MG63 (cell line): ENCODE data around the gene NUBPL. TPM values are rescaled to one million over a fixed set of nuclear protein-coding genes. Genes with fewer than 3 reads are reported as not detected.

Source experiments
- DNase-seq: peaks from one replicate; pipeline ENCODE4 v3.0.0-alpha.2; 2020
- H3K27me3 ChIP-seq: fragments of 250-450 bp; sonication (Bioruptor Pico); 2 replicates; pipeline ENCODE4 v1.5.1; 2020; ENCODE audit warnings: mild to moderate bottlenecking, moderate library complexity
- H3K36me3 ChIP-seq: fragments of 250-450 bp; sonication (Bioruptor Pico); 2 replicates; pipeline ENCODE4 v1.5.1; 2020; ENCODE audit warnings: mild to moderate bottlenecking, moderate library complexity
- H3K4me3 ChIP-seq: fragments of 250-450 bp; sonication (Bioruptor Pico); 2 replicates; pipeline ENCODE4 v1.5.1; 2020; ENCODE audit warnings: mild to moderate bottlenecking, moderate library complexity
- H3K9me3 ChIP-seq: fragments of 250-450 bp; sonication (Bioruptor Pico); 2 replicates; pipeline ENCODE4 v1.5.1; 2020; ENCODE audit warnings: mild to moderate bottlenecking, moderate library complexity
- total RNA-seq: library from RNA; depleted of rRNA; stranded (reverse); fragments of >200 nt; shearing (Covaris generic); gene quantifications from 2 replicates; pipeline ENCODE4 v1.2.3, GENCODE V29; 2014; ENCODE audit warnings: low replicate concordance; rRNA removed

The NUBPL gene
- total RNA-seq, 1 experiment from 2014 or later: 20.6 TPM

- no peak overlapping the region for H3K4me3 ChIP-seq
- H3K9me3 ChIP-seq: no peaks in the 10 kb centered on the region
- no peak for DNase-seq
- H3K27me3 ChIP-seq: no peaks in the 10 kb centered on the region
- H3K36me3 ChIP-seq: no peaks in the 10 kb centered on the region
These were observed 333.1 kb downstream of the NUBPL start for GRCh38 chr14:31894351-31894750.

GRCh38 chr14:31895206-31895605 lies 334.0 kb downstream of the NUBPL start:
- Histone ChIP-seq H3K36me3 (no peaks in the 10 kb centered on the region), H3K9me3 (no peaks in the 10 kb centered on the region), H3K4me3 (no peak overlapping the region), H3K27me3 (no peaks in the 10 kb centered on the region)
- DNase-seq: no peak

- DNase-seq: no peak
- H3K27me3 ChIP-seq: no peaks in the 10 kb centered on the region
- H3K4me3 ChIP-seq: no peak overlapping the region
- H3K9me3 ChIP-seq: no peaks in the 10 kb centered on the region
- H3K36me3 ChIP-seq: no peaks in the 10 kb centered on the region
These were observed 334.4 kb downstream of the NUBPL start for GRCh38 chr14:31895646-31896045.

GRCh38 chr14:31897581-31898186 lies 336.5 kb downstream of the NUBPL start:
- no peaks in the 10 kb centered on the region for H3K27me3 ChIP-seq
- H3K4me3 ChIP-seq: no peak overlapping the region
- DNase-seq: no peak
- no peaks in the 10 kb centered on the region for H3K9me3 ChIP-seq
- no peaks in the 10 kb centered on the region for H3K36me3 ChIP-seq

GRCh38 chr14:31898838-31899528 lies 337.8 kb downstream of the NUBPL start:
- H3K27me3 ChIP-seq: no peaks in the 10 kb centered on the region
- H3K4me3 ChIP-seq: no peak overlapping the region

GRCh38 chr14:31902002-31902401 lies 340.8 kb downstream of the NUBPL start:
- H3K27me3 ChIP-seq: no peaks in the 10 kb centered on the region
- no peaks in the 10 kb centered on the region for H3K36me3 ChIP-seq
- no peak for DNase-seq
- no peaks in the 10 kb centered on the region for H3K9me3 ChIP-seq
- H3K4me3 ChIP-seq: no peak overlapping the region

More at GRCh38 chr14:31898838-31899528, 337.8 kb downstream of the NUBPL start:
- Histone ChIP-seq H3K9me3 (no peaks in the 10 kb centered on the region), H3K36me3 (no peaks in the 10 kb centered on the region)
- DNase-seq: no peak

- no peak for DNase-seq
- Histone ChIP-seq H3K27me3 (no peaks in the 10 kb centered on the region), H3K4me3 (no peak overlapping the region), H3K36me3 (no peaks in the 10 kb centered on the region), H3K9me3 (no peaks in the 10 kb centered on the region)
These were observed 341.9 kb downstream of the NUBPL start for GRCh38 chr14:31902945-31903646.

GRCh38 chr14:31909977-31910376 lies 348.8 kb downstream of the NUBPL start:
- Histone ChIP-seq H3K4me3 (no peak overlapping the region), H3K9me3 (no peaks in the 10 kb centered on the region), H3K27me3 (no peaks in the 10 kb centered on the region), H3K36me3 (no peaks in the 10 kb centered on the region)
- no peak for DNase-seq

Other genes with a start within 250 kb of the NUBPL start
- 10.8 and 10.9 TPM in 2 replicates for gene HEATR5A, start 140.9 kb upstream of the NUBPL start, total RNA-seq
- 15.5 and 28.0 TPM in 2 replicates for gene DTD2, start 103.9 kb upstream of the NUBPL start, total RNA-seq
- not detected in 2 replicates for gene GPR33, start 73.4 kb upstream of the NUBPL start, total RNA-seq